ENCODE data around the gene PSMD1. TPM values are rescaled to one million over a fixed set of nuclear protein-coding genes. Genes with fewer than 3 reads are reported as not detected.

The PSMD1 gene
- total RNA-seq, 1 donor from 2014 or later: 132 TPM

DNA sequence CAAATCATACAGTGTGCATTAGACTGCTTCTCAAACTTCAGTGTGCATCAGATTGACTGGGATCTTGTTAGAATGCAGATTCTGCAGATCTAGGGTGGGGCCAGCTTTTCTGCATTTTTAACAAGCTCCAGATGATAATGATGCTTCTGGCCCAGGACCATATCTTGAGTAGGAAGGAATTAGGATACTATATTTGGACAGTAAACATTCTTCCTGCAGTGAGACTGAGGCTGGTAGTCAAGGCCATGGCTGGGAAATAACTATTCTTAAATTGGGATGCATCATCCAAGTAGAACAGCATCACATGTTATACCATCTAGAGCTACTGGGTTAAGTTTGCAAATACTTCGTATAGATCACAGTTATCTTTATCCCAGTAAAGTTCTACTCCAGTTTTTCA, 113.4 kb downstream of the PSMD1 start:
- Mint-ChIP-seq H3K27ac (no peak overlapping the region), H3K36me3 (peaks cover 20% of the 10 kb centered on the region), H3K4me1 (no peaks in the 10 kb centered on the region), H3K27me3 (ENCODE audit: insufficient read depth, low read depth) (no peaks in the 10 kb centered on the region), H3K4me3 (no peak overlapping the region), H3K9me3 (no peaks in the 10 kb centered on the region)
- no peaks in the 10 kb centered on the region for H4K20me1 ChIP-seq (ENCODE audit: low read depth)
- H3F3A ChIP-seq (ENCODE audit: low read depth): no peaks in the 10 kb centered on the region
- peaks cover 4% of the 10 kb centered on the region for H3K4me1 ChIP-seq
- no peaks in the 10 kb centered on the region for H3K9me3 ChIP-seq (ENCODE audit: low read depth)
- no peak overlapping the region for H3K4me2 ChIP-seq
- no peak for DNase-seq (ENCODE audit: low spot score)
- no peak overlapping the region for H2AFZ ChIP-seq (replicated peaks)
- no peaks in the 10 kb centered on the region for H3K27me3 ChIP-seq
- H3K4me3 ChIP-seq: no peak overlapping the region
- H3K27ac ChIP-seq: no peak overlapping the region
- no peak for TF ChIP-seq EZH2phosphoT487 (IDR thresholded peaks at IDR 0.05)
- TF ChIP-seq EZH2 (IDR thresholded peaks at IDR 0.05): no peak
- TF ChIP-seq, protein P1, sequence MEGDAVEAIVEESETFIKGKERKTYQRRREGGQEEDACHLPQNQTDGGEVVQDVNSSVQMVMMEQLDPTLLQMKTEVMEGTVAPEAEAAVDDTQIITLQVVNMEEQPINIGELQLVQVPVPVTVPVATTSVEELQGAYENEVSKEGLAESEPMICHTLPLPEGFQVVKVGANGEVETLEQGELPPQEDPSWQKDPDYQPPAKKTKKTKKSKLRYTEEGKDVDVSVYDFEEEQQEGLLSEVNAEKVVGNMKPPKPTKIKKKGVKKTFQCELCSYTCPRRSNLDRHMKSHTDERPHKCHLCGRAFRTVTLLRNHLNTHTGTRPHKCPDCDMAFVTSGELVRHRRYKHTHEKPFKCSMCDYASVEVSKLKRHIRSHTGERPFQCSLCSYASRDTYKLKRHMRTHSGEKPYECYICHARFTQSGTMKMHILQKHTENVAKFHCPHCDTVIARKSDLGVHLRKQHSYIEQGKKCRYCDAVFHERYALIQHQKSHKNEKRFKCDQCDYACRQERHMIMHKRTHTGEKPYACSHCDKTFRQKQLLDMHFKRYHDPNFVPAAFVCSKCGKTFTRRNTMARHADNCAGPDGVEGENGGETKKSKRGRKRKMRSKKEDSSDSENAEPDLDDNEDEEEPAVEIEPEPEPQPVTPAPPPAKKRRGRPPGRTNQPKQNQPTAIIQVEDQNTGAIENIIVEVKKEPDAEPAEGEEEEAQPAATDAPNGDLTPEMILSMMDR (IDR thresholded peaks at IDR 0.05): no peak
- no peaks in the 10 kb centered on the region for H3K36me3 ChIP-seq
- H3K79me2 ChIP-seq (ENCODE audit: low read depth): no peaks in the 10 kb centered on the region
- H3K9ac ChIP-seq: no peak overlapping the region

DNA sequence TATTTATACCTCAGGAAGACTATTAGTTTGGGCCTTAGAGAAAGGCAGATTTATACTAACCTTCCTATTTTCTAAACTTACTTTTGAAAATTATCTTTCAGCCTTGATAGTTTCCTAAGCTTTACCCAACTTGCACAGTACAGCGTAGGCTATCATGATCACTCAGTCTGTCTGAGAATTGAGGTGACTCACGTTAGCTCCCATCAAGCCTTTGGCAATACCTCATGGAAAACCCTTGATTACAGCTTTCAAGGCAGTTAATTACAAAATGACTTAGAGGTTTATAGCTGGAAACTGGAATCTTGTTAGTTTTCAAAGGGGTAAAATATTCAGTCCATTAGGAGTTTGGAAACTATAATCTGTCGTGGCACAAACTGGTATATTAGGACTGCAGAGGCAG, 115.4 kb downstream of the PSMD1 start:
- Mint-ChIP-seq H3K27me3 (ENCODE audit: insufficient read depth, low read depth) (peaks cover 2% of the 10 kb centered on the region), H3K4me1 (no peaks in the 10 kb centered on the region), H3K36me3 (peaks cover 27% of the 10 kb centered on the region), H3K9me3 (no peaks in the 10 kb centered on the region), H3K27ac (no peak overlapping the region), H3K4me3 (no peak overlapping the region)
- Histone ChIP-seq H3K27ac (no peak overlapping the region), H4K20me1 (ENCODE audit: low read depth) (no peaks in the 10 kb centered on the region), H2AFZ (replicated peaks) (no peak overlapping the region), H3F3A (ENCODE audit: low read depth) (peaks cover 4% of the 10 kb centered on the region), H3K4me2 (no peak overlapping the region), H3K79me2 (ENCODE audit: low read depth) (no peaks in the 10 kb centered on the region), H3K4me3 (no peak overlapping the region), H3K36me3 (no peaks in the 10 kb centered on the region), H3K4me1 (peaks cover 4% of the 10 kb centered on the region), H3K9ac (no peak overlapping the region), H3K27me3 (no peaks in the 10 kb centered on the region), H3K9me3 (ENCODE audit: low read depth) (no peaks in the 10 kb centered on the region)
- TF ChIP-seq, protein P1 (IDR thresholded peaks at IDR 0.05): no peak
- TF ChIP-seq EZH2 (IDR thresholded peaks at IDR 0.05) (no peak), EZH2phosphoT487 (IDR thresholded peaks at IDR 0.05) (no peak)
- DNase-seq (ENCODE audit: low spot score): no peak

DNA sequence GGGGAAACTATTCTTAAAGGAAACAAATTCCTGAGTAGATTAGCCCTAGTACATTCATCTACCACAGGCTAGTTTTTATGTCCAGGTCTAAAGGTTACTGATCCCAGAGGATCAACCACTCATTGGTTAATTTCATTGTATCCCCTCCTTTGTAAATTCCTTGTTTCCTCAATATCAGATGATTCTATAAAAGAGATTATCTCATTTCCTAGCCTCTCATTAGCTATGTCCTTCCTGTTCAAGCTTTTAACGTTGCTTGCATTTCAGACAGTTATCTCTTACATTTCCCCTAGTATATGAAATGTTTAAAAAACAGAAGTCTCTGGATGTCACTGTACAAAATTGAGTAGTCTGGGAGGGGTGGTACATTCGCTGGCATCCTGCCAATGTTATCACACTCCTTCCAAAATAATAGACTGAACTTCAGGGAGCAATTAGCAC, 117.6 kb downstream of the PSMD1 start:
- no peak for DNase-seq (ENCODE audit: low spot score)

More for the DNA sequence above, 117.6 kb downstream of the PSMD1 start:
- H3K36me3 ChIP-seq: no peaks in the 10 kb centered on the region
- no peak overlapping the region for H3K27ac Mint-ChIP-seq
- H3K27me3 Mint-ChIP-seq (ENCODE audit: insufficient read depth, low read depth): peaks cover 2% of the 10 kb centered on the region
- no peaks in the 10 kb centered on the region for H3K9me3 Mint-ChIP-seq
- H3K4me3 Mint-ChIP-seq: no peak overlapping the region
- no peaks in the 10 kb centered on the region for H4K20me1 ChIP-seq (ENCODE audit: low read depth)
- no peak overlapping the region for H3K9ac ChIP-seq
- no peaks in the 10 kb centered on the region for H3K4me1 Mint-ChIP-seq
- no peak for TF ChIP-seq EZH2phosphoT487 (IDR thresholded peaks at IDR 0.05)
- no peak for TF ChIP-seq EZH2 (IDR thresholded peaks at IDR 0.05)
- TF ChIP-seq, protein P1 (IDR thresholded peaks at IDR 0.05): no peak
- H3K27me3 ChIP-seq: no peaks in the 10 kb centered on the region
- H2AFZ ChIP-seq (replicated peaks): no peak overlapping the region
- H3K4me2 ChIP-seq: no peak overlapping the region
- H3K27ac ChIP-seq: no peak overlapping the region
- H3K4me1 ChIP-seq: peaks cover 6% of the 10 kb centered on the region
- H3F3A ChIP-seq (ENCODE audit: low read depth): peaks cover 13% of the 10 kb centered on the region
- no peak overlapping the region for H3K4me3 ChIP-seq
- H3K79me2 ChIP-seq (ENCODE audit: low read depth): no peaks in the 10 kb centered on the region
- H3K9me3 ChIP-seq (ENCODE audit: low read depth): no peaks in the 10 kb centered on the region
- H3K36me3 Mint-ChIP-seq: peaks cover 25% of the 10 kb centered on the region

Measured in neural progenitor cell (in vitro differentiated cells).